Epidermal melanocyte (primary cell): Measurements from ENCODE around the gene CELSR3.

ENCODE experiments used
- DNase-seq: peaks from one replicate; pipeline ENCODE4 v3.0.0; 2011; ENCODE audit warnings: low spot score; ENCODE audit not compliant: insufficient read length

The CELSR3 gene

GRCh38 chr3:48587686-48588085 is 75.0 kb downstream of the CELSR3 start:
- DNase-seq, result no peak
